Stomach (tissue), 9 donors: ENCODE measurements around the gene HCN2. TPM values are rescaled to one million over a fixed set of nuclear protein-coding genes. Genes with fewer than 3 reads are reported as not detected.
A peak's percentile ranks its signal among the peaks of the same experiment; 100 is the strongest.

Experiments
- DNase-seq, 2 donors: peaks; one replicate each; pipeline versions ENCODE4 v3.0.0 to v3.0.0-alpha.2; 2013 to 2019
- H3K27ac ChIP-seq, 5 donors: fragments of 200-600 bp in 4 of 5; sonication (generic) in 4 of 5; one replicate each; pipeline ENCODE4 v1.5.1; 2013 to 2019; ENCODE audit warnings: mild to moderate bottlenecking in 1 of 5, moderate library complexity in 1 of 5
- H3K27me3 ChIP-seq, 3 donors: fragments of 200-600 bp; sonication (generic); one replicate each; pipeline ENCODE4 v1.5.1; 2017 to 2019; ENCODE audit warnings: mixed run types in 1 of 3
- H3K36me3 ChIP-seq, 4 donors: fragments of 200-600 bp; sonication (generic); 1 replicate in 3 of 4; 2 replicates in 1 of 4; pipeline ENCODE4 v1.5.1; 2016 to 2019
- H3K4me1 ChIP-seq, 4 donors: fragments of 200-600 bp; sonication (generic); one replicate each; pipeline ENCODE4 v1.5.1; 2016 to 2019
- H3K4me3 ChIP-seq, 4 donors: fragments of 200-600 bp; sonication (generic) in 3 of 4; one replicate each; pipeline ENCODE4 v1.5.1; 2016 to 2019; ENCODE audit warnings: mild to moderate bottlenecking in 1 of 4
- H3K9me3 ChIP-seq, 4 donors: fragments of 200-600 bp; sonication (generic); one replicate each; pipeline ENCODE4 v1.5.1; 2016 to 2019
- CTCF ChIP-seq, 7 experiments: fragments of 450-650 bp in 4 of 7; fragments of 200-600 bp in 3 of 7; sonication (generic) in 3 of 7; IDR thresholded peaks; one replicate each; pipeline ENCODE4 v1.5.1; 2016 to 2019; ENCODE audit warnings: antibody characterized with exemption in 7 of 7, control low read depth in 2 of 7, mild to moderate bottlenecking in 1 of 7
- EP300 ChIP-seq: sonication (generic); formaldehyde crosslinking; IDR thresholded peaks from one replicate; pipeline ENCODE4 v1.6.1; 2017; ENCODE audit warnings: antibody characterized with exemption
- POLR2A ChIP-seq, 4 donors: fragments of 450-650 bp; IDR thresholded peaks; one replicate each; pipeline ENCODE4 v1.6.1; 2016; ENCODE audit warnings: antibody characterized with exemption in 4 of 4, control low read depth in 2 of 4, mild to moderate bottlenecking in 1 of 4, moderate library complexity in 1 of 4
- POLR2AphosphoS5 ChIP-seq, 3 donors: sonication (generic); formaldehyde crosslinking; IDR thresholded peaks; one replicate each; pipeline ENCODE4 v1.6.1; 2016; ENCODE audit warnings: antibody characterized with exemption in 3 of 3
- WGBS, 5 donors: extraction: QIAGEN DNeasy Blood & Tissue Kit in 3 of 5; methylation state at CpG; one replicate each; pipeline versions ENCODE4 v1.1.5 to v1.1.7; 2013 to 2018; 5-methylcytosine and 5-hydroxymethylcytosine counted together
- intact Hi-C: fragments of 100-400 bp; cut with DNase I; formaldehyde crosslinking; loops from one replicate; pipeline ENCODE4 v1.15.1; 2023; ENCODE audit warnings: low total_unique reads
- polyA plus RNA-seq, 3 donors: library from polyadenylated mRNA; stranded (reverse); fragments of 200-250 nt; gene quantifications; one replicate each; pipeline ENCODE4 v1.2.3, GENCODE V29; 2013
- total RNA-seq, 5 donors: library from RNA; depleted of rRNA; stranded (reverse); fragments of >200 nt; gene quantifications; one replicate each; pipeline versions ENCODE4 v1.1.0 to v1.2.3, GENCODE V29; 2014 to 2016
- donor health status: healthy with polysubstance abuse.
- donor health status: Bipolar disorder and iron deficiency.
- donor health status: healthy.

HCN2 gene
- total and polyA plus RNA-seq, 8 donors: 0.10 to 0.18 (median 0.15) TPM; not detected in 5

GRCh38 chr19:591099-591958, 1.6 kb downstream of the HCN2 start:
- TF ChIP-seq POLR2A (IDR thresholded peaks at IDR 0.05) (no peak), POLR2AphosphoS5 (IDR thresholded peaks at IDR 0.05) (no peak), EP300 (no peak), CTCF (IDR thresholded peaks at IDR 0.05) (no peak)
- Histone ChIP-seq H3K27me3 (peaks cover 33 to 92% (median 49%) of the 10 kb centered on the region in 3 donors), H3K4me3 (no peak overlapping the region), H3K4me1 (peaks cover 13 to 35% (median 31%) of the 10 kb centered on the region in 4 donors), H3K27ac (no peak overlapping the region), H3K9me3 (no peaks in the 10 kb centered on the region), H3K36me3 (no peaks in the 10 kb centered on the region)
- intact Hi-C loops: no loop called here
- DNase-seq: peak in 1 of 2 donors; percentile 79
- 33 to 38% (median 36%) methylated on average over 16 to 75 of the region's 75 CpGs for WGBS, 5 donors

GRCh38 chr19:592101-592500, 2.4 kb downstream of the HCN2 start:
- no peaks in the 10 kb centered on the region for H3K9me3 ChIP-seq

GRCh38 chr19:593055-593454, 3.4 kb downstream of the HCN2 start:
- Histone ChIP-seq H3K4me1 (peaks cover 10 to 31% (median 27%) of the 10 kb centered on the region in 4 donors), H3K27ac (no peak overlapping the region), H3K9me3 (no peaks in the 10 kb centered on the region), H3K36me3 (no peaks in the 10 kb centered on the region), H3K27me3 (peaks cover 32 to 87% (median 43%) of the 10 kb centered on the region in 3 donors), H3K4me3 (no peak overlapping the region)
- intact Hi-C loops: no loop called here
- DNase-seq: no peak
- TF ChIP-seq EP300 (no peak), CTCF (IDR thresholded peaks at IDR 0.05) (no peak), POLR2AphosphoS5 (IDR thresholded peaks at IDR 0.05) (no peak), POLR2A (IDR thresholded peaks at IDR 0.05) (no peak)
- WGBS, 5 donors: 72 to 88% (median 82%) methylated on average over 16 to 18 of the region's 18 CpGs

More at GRCh38 chr19:592101-592500, 2.4 kb downstream of the HCN2 start:
- no peaks in the 10 kb centered on the region for H3K36me3 ChIP-seq
- DNase-seq: no peak
- intact Hi-C loops: no loop called here
- H3K4me3 ChIP-seq: no peak overlapping the region
- no peak overlapping the region for H3K27ac ChIP-seq
- 78 to 81% (median 81%) methylated on average over 12 to 19 of the region's 19 CpGs for WGBS, 5 donors
- peaks cover 33 to 93% (median 49%) of the 10 kb centered on the region in 3 donors for H3K27me3 ChIP-seq
- TF ChIP-seq POLR2AphosphoS5 (IDR thresholded peaks at IDR 0.05) (no peak), EP300 (no peak), CTCF (IDR thresholded peaks at IDR 0.05) (no peak), POLR2A (IDR thresholded peaks at IDR 0.05) (no peak)
- peaks cover 13 to 35% (median 31%) of the 10 kb centered on the region in 4 donors for H3K4me1 ChIP-seq

- Histone ChIP-seq H3K27ac (no peak overlapping the region), H3K36me3 (no peaks in the 10 kb centered on the region), H3K4me1 (peaks cover 6 to 27% (median 22%) of the 10 kb centered on the region in 4 donors), H3K27me3 (peaks cover 27 to 82% (median 39%) of the 10 kb centered on the region in 3 donors), H3K9me3 (no peaks in the 10 kb centered on the region), H3K4me3 (no peak overlapping the region)
- WGBS, 5 donors: 56 to 68% (median 61%) methylated on average over 9 of the region's 9 CpGs
- TF ChIP-seq POLR2AphosphoS5 (IDR thresholded peaks at IDR 0.05) (no peak), EP300 (no peak), POLR2A (IDR thresholded peaks at IDR 0.05) (no peak), CTCF (IDR thresholded peaks at IDR 0.05) (no peak)
- no peak for DNase-seq
- intact Hi-C loops: no loop called here
These were observed 3.8 kb downstream of the HCN2 start for GRCh38 chr19:593505-593904.
